SK-N-MC (cell line): Measurements from ENCODE around the gene MACROD2.

Source experiments
- DNase-seq: peaks from one replicate; pipeline ENCODE4 v3.0.0-alpha.2; 2011; ENCODE audit warnings: low read depth, low spot score
- H3K27ac ChIP-seq: fragments of 200-600 bp; sonication (generic); 2 replicates; pipeline ENCODE4 v1.5.1; 2016; ENCODE audit warnings: mixed run types
- H3K36me3 ChIP-seq: fragments of 200-600 bp; sonication (generic); 2 replicates; pipeline ENCODE4 v1.6.1; 2017; ENCODE audit warnings: antibody characterized with exemption, low read length, mixed read lengths; ENCODE audit not compliant: insufficient read depth
- H3K4me3 ChIP-seq: fragments of 200-600 bp; sonication (generic); 2 replicates; pipeline ENCODE4 v1.5.1; 2016
- H3K9ac ChIP-seq: fragments of 200-600 bp; sonication (generic); 2 replicates; pipeline ENCODE4 v1.8.0; 2017; ENCODE audit warnings: mixed run types, mixed read lengths; ENCODE audit not compliant: insufficient read length
- H3K9me3 ChIP-seq: fragments of 200-600 bp; sonication (generic); 2 replicates; pipeline ENCODE4 v1.6.1; 2017; ENCODE audit warnings: low read depth, mild to moderate bottlenecking, antibody characterized with exemption, low read length, moderate library complexity, mixed read lengths
- EZH2 ChIP-seq: fragments of 200-600 bp; sonication (generic); IDR thresholded peaks from one replicate; pipeline ENCODE4 v1.6.1; 2017; ENCODE audit warnings: antibody characterized with exemption
- FOXP2 ChIP-seq: optimal IDR thresholded peaks from 2 replicates; pipeline ENCODE3; 2011; ENCODE audit warnings: mild to moderate bottlenecking, moderate library complexity; ENCODE audit not compliant: insufficient read depth; ENCODE audit errors: extremely low read length, control extremely low read depth
- POLR2AphosphoS5 ChIP-seq: IDR thresholded peaks from 2 replicates; pipeline ENCODE4 v1.6.1; 2012; ENCODE audit warnings: mild to moderate bottlenecking, low read depth, low read length, borderline replicate concordance

The MACROD2 gene

DNA sequence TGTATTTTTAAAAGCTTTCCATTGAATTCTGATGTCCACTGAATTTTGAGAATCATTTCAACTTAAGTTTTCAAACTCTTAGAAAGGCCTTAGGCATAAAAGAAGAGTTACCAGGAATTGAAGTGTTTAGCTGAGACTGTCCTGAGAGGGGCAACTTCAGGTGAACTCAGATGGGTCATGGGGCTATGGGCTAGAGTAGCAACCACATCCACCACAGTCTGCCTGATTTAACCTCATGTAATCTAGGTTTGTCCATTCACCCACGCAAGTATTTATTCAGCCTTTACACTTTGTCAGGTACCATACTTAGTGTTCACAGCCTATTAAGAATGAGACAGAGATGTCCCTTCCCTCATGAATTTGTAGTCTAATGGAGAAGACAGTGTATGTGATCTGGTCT, 2076.9 kb downstream of the MACROD2 start:
- no peaks in the 10 kb centered on the region for H3K36me3 ChIP-seq
- H3K9me3 ChIP-seq, result no peaks in the 10 kb centered on the region

DNA sequence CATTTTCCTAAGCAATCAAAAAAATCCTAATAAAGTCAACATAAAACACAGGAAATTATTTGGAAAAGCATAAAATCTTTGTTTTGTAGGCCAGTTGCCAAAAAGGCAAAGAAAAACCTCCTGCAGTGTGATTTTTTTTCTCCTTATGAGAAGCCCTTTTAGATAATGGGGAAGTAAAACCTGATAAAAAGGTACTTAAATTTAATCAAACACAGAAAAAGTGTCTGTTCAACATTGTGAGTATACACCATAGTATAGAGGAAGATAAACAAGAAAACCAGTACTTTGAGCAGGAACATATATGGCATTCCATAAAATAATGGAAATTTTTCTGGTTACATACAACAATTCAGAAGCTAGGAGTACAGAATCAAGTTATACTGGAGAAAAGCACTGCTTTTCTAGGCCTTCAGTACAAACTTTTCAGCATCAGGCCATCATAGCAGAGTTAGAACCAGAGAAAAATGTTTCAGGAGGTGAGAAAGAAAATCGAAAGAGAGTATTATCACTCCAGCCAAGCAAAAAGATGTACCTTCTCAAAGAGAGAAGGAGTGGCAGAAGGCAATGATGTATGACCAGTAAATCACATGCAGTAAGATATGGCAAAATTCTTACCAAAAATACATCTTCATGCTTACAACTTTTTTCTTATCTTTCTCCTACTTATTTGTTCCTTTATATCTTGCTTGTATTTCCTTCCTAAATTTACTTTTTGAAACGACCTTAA, 2083.0 kb downstream of the MACROD2 start:
- no peaks in the 10 kb centered on the region for H3K9me3 ChIP-seq
- no peak for DNase-seq
- TF ChIP-seq EZH2 (no peak), POLR2AphosphoS5 (no peak), FOXP2 (no peak)
- peak overlapping the region; percentile 11; the same call in 1 of the 2 replicates for H3K27ac ChIP-seq
- H3K4me3 ChIP-seq, result no peak overlapping the region
- H3K36me3 ChIP-seq, result no peaks in the 10 kb centered on the region
- no peak overlapping the region for H3K9ac ChIP-seq

More for the DNA sequence above, 2076.9 kb downstream of the MACROD2 start:
- Histone ChIP-seq H3K27ac (no peak overlapping the region), H3K4me3 (no peak overlapping the region), H3K9ac (no peak overlapping the region)
- no peak for TF ChIP-seq POLR2AphosphoS5
- no peak for TF ChIP-seq EZH2
- no peak for TF ChIP-seq FOXP2
- DNase-seq, result no peak

DNA sequence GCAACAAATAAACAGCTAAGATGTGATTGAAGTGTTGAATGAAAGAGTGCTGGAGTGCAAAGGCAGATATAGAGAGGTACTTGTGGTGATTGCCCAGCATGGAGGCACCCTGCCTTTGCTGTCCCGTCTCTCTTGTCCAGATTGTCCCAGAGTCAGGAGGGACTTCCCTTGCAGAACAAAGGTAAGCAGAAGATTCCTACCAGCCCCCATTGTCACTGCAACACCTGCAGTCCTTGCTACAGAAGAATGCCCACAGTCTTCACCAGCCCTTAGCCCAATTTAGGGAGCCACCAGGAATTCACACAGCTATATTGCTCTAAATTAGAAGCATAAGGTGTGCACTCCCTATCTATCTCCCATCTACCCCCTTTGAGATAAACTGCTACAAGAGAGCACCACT, 2086.1 kb downstream of the MACROD2 start:
- no peaks in the 10 kb centered on the region for H3K9me3 ChIP-seq
- TF ChIP-seq EZH2 (no peak), POLR2AphosphoS5 (no peak), FOXP2 (no peak)
- no peak overlapping the region for H3K27ac ChIP-seq
- no peak overlapping the region for H3K9ac ChIP-seq
- no peak overlapping the region for H3K4me3 ChIP-seq
- H3K36me3 ChIP-seq, result no peaks in the 10 kb centered on the region
- no peak for DNase-seq

DNA sequence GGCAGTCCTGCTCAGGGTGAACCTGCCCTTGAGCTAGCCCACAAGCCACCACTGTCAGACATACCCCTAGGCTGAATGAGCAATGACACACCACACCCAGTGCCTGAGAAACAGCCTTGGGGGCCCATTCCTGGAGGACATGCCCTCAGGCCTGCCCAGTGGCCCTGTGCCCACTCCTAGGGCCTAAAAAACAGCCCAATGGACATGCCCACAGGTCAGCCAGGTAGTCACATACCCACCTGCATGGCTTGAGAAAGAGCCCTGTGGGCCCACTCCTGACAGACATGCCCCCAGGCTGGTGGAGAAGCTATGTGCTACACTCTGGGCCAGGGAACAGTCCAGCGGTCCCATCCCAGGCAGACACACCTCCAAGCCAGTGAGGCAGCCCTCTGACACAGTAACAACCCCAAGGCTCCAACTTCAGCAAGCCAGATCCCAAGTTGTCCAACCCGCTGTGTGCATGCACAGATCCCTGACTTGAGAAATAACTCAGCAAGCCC, 2086.8 kb downstream of the MACROD2 start:
- no peak overlapping the region for H3K9ac ChIP-seq
- H3K9me3 ChIP-seq, result no peaks in the 10 kb centered on the region
- H3K27ac ChIP-seq, result no peak overlapping the region
- no peak for TF ChIP-seq POLR2AphosphoS5
- no peak for TF ChIP-seq FOXP2
- TF ChIP-seq EZH2, result no peak
- no peak for DNase-seq
- H3K4me3 ChIP-seq, result no peak overlapping the region
- H3K36me3 ChIP-seq, result no peaks in the 10 kb centered on the region

DNA sequence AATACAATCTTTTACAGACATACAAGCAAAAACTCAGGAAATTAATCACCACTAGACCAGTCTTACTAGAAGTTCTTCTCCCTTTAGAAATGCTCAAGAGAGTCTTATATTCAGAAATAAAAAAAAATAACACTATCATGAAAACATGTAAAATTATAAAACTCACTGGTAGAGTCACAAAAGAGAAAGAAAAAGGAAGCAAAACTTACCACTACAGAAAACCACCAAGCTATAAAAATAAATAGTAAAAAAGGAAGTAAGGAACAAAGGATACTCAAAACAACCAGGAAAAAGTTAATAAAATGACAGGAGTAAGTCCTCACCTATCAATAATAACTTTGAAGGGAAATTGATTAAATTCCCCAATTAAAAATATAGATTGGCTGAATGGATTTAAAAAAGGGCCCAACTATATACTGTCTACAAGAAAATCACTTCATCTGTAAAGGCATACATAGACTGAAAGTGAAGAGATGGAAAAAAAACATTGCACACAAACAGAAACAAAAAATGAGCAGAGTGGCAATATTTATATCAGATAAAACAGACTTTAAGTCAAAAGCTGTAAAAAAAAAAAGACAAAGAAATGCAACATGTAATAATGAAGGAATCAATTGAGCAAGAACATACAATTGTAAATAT, 2088.4 kb downstream of the MACROD2 start:
- Histone ChIP-seq H3K4me3 (no peak overlapping the region), H3K27ac (no peak overlapping the region), H3K9me3 (no peaks in the 10 kb centered on the region), H3K9ac (no peak overlapping the region), H3K36me3 (no peaks in the 10 kb centered on the region)
- no peak for DNase-seq
- TF ChIP-seq FOXP2 (no peak), EZH2 (no peak), POLR2AphosphoS5 (no peak)

DNA sequence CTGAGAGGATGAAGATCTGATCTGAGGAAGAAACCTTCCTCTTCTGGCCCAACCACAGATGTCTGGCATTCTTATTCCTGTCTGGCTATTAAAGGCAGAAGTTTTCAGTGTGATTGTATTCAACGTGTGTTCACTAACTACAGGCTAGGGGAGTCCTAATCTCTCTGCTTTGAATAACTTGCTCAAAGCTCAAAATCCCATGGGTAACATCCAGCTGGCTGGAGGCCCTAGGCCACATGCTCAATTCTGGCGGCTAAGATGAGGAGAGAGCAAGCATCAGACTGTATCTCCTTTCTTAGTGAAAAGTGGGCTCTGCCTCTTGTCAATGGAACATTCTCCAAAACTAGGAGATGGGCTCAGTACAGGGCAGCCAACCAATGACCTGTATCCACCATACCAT, 2099.9 kb downstream of the MACROD2 start:
- Histone ChIP-seq H3K27ac (no peak overlapping the region), H3K9ac (no peak overlapping the region), H3K36me3 (no peaks in the 10 kb centered on the region), H3K9me3 (peaks cover 5% of the 10 kb centered on the region; the same call in 1 of the 2 replicates), H3K4me3 (no peak overlapping the region)
- TF ChIP-seq POLR2AphosphoS5 (no peak), EZH2 (no peak), FOXP2 (no peak)
- no peak for DNase-seq

DNA sequence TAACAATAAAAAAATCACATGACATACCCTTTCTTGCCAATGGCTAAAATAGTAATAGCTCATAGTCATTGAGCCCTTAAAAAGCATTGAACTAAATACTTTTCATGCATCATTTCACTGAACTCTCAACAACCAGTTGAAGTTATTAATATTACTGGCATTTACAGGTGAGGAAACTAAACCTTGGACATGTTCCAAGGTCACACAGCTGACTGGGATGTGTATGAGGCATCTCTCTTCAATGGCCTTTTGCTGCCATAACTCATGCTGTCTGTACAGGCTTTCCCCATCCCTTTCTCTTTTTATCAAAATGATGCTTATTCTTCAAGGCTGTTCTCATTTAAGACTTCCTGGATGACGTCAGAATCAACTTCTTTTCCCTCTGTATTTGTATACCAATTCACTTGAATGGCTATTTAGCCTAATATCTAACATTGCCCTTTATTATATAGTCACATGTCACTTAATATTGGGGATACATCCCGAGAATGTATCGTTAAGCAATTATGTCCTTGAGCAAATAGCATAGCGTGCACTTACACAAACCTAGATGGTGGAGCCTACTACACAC, 2101.5 kb downstream of the MACROD2 start:
- no peak overlapping the region for H3K27ac ChIP-seq

DNA sequence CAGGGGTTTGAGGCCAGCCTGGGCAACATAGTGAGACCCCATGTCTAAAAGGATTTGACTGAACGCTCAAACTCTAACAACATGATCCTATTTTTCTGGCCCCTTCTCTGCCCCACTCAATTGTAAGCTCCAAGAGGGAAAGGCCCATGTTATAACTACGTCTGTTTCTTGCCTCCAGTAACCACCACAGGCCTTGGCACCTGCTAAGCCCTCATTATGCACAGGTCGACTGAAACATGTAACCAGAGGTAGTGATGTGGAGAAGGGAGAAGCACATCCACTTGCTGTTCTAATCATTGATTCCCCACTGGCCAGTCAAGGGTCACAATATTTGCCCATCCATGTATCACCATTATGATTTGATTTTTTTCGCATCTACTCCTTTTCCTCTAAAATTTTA, 2102.5 kb downstream of the MACROD2 start:
- H3K4me3 ChIP-seq, result no peak overlapping the region
- no peaks in the 10 kb centered on the region for H3K36me3 ChIP-seq
- DNase-seq, result no peak
- no peak overlapping the region for H3K9ac ChIP-seq
- no peaks in the 10 kb centered on the region for H3K9me3 ChIP-seq
- TF ChIP-seq FOXP2, result no peak
- H3K27ac ChIP-seq, result no peak overlapping the region

More for the DNA sequence above, 2101.5 kb downstream of the MACROD2 start:
- Histone ChIP-seq H3K4me3 (no peak overlapping the region), H3K36me3 (no peaks in the 10 kb centered on the region), H3K9ac (no peak overlapping the region), H3K9me3 (no peaks in the 10 kb centered on the region)
- no peak for DNase-seq
- TF ChIP-seq EZH2, result no peak
- TF ChIP-seq POLR2AphosphoS5, result no peak
- TF ChIP-seq FOXP2, result no peak
